Measurements from ENCODE around the gene SIGLEC12.
"Not testable (repeated sequence)": the region's sequence is repeated elsewhere in the genome, so short reads cannot be mapped to it uniquely, and the experiment has no call there.

SIGLEC12 gene

DNA sequence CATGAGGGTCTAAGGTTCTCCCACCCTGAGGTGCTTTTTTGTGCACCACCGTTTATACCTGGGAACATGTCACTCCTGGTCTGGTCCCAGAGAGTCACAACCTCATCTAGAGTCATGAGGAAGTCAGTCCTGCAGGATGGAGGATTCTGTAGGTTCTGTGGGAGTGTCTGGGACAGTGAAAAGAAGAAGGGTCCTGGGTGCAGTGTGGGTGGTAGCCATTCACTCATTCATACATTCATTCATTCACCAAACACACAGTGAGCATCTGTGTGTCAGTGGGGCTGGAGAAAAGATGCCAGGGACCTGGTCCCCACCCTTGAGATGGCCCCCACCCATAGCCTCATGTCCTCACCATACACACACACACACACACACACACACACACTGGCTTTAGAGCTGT lies 32.0 kb downstream of the SIGLEC12 start:
- TF ChIP-seq, protein P1, sequence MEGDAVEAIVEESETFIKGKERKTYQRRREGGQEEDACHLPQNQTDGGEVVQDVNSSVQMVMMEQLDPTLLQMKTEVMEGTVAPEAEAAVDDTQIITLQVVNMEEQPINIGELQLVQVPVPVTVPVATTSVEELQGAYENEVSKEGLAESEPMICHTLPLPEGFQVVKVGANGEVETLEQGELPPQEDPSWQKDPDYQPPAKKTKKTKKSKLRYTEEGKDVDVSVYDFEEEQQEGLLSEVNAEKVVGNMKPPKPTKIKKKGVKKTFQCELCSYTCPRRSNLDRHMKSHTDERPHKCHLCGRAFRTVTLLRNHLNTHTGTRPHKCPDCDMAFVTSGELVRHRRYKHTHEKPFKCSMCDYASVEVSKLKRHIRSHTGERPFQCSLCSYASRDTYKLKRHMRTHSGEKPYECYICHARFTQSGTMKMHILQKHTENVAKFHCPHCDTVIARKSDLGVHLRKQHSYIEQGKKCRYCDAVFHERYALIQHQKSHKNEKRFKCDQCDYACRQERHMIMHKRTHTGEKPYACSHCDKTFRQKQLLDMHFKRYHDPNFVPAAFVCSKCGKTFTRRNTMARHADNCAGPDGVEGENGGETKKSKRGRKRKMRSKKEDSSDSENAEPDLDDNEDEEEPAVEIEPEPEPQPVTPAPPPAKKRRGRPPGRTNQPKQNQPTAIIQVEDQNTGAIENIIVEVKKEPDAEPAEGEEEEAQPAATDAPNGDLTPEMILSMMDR (IDR thresholded peaks at IDR 0.05; ENCODE audit: borderline replicate concordance, control extremely low read depth, extremely low read depth, insufficient read depth, missing control alignments), result no peak
- in situ Hi-C loops (cut with MboI; ENCODE audit: low sequenced_read_pairs, unreplicated experiment), result loop anchor here (5.0 kb wide), 1 partner anchor 188 kb away; no protein-coding TSS in a partner anchor
- no peak for DNase-seq (ENCODE audit: low spot score)

DNA sequence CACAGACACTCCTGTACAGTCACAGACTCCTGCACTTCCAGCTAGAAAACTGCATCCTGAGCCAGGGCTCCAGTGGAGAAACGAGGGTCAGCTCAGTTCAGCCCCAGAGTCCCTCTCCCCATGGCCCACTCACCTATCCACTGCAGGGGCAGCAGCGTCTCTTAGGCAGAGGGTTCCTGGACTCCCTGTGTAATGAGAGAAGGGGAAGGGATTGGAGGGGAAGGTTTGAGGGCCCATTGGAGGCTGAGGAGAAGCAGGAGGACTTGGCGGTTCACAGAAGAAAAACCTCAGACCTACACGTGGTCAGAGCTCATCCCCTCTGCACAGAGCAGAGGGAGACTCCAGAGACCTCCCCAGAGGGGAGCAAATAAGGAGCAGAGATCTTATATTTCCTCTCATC lies 32.4 kb downstream of the SIGLEC12 start:
- in situ Hi-C loops (cut with MboI; ENCODE audit: low sequenced_read_pairs, unreplicated experiment), result no loop called here
- no peak for DNase-seq (ENCODE audit: low spot score)
- TF ChIP-seq, protein P1 (IDR thresholded peaks at IDR 0.05; ENCODE audit: borderline replicate concordance, control extremely low read depth, extremely low read depth, insufficient read depth, missing control alignments), result no peak

DNA sequence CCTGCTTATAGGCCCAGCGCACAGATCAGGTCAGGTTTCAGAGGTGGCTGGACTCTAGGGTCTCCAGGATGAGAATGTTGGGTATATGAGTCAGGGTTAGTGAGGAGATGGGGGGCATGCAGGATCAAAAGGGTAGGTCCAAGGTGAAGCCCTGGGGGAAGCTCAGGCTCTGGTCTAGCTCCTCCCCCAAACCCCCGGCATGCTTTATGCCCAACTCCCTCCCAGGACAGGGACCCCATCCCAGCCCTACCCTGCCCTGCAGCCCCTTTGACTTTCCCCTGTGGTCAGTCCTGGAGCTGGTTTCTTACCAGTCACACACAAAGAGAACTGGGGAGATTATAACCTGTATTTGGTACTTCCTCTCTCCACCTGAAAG lies 33.1 kb downstream of the SIGLEC12 start:
- no peak for DNase-seq (ENCODE audit: low spot score)
- in situ Hi-C loops (cut with MboI; ENCODE audit: low sequenced_read_pairs, unreplicated experiment), result no loop called here
- TF ChIP-seq, protein P1 (IDR thresholded peaks at IDR 0.05; ENCODE audit: borderline replicate concordance, control extremely low read depth, extremely low read depth, insufficient read depth, missing control alignments), result no peak

DNA sequence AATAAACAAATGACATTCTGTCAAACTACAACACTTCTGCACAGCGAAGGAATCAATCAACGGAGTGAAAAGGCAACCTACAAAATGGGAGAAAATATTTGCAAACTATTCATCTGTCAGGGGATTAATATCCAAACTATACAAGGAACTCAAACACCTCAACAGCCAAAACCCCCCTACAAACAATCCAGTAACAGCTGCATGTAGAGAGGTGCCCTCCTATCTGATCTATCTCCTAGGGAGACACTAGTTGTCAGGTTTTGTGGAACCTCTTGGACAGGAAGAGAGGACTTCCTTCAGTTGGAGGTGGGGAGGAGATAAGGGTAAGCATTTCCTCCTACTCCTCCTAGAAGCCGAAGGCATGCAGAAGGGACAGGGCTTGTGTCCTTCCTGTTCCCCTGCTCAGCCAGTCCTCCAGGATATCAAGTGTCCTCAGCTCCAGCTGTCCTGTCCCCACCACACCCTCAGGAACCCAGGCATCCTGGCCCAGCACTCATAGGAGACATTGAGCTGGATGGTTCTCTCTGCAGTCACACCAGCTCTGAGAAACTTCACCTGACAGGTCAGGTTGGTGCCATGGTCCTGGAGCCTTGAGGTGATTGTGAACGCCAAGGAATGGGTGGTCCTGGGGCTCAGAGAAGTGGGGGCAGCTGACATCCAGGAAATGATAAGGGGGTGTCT lies 33.6 kb downstream of the SIGLEC12 start:
- TF ChIP-seq, protein P1 (IDR thresholded peaks at IDR 0.05; ENCODE audit: borderline replicate concordance, control extremely low read depth, extremely low read depth, insufficient read depth, missing control alignments), result no peak
- no peak for DNase-seq (ENCODE audit: low spot score)
- in situ Hi-C loops (cut with MboI; ENCODE audit: low sequenced_read_pairs, unreplicated experiment), result no loop called here

DNA sequence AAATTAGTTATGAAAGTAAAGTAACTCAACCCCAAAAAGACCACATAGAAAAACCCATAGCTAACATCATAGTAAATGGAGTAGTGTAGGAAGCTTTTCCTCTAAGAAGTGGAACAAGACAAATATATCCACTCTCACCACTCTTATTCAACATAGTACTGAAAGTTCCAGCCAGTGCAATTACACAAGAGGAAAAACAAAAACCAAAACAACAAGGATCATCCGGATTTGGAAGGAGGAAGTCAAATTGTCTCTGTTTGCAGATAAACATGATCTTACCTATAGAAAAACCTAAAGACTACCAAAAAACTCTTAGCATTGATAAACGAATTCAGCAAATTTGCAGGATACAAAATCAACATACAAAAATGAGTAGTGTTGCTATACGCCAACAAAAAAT lies 34.9 kb downstream of the SIGLEC12 start:
- DNase-seq (ENCODE audit: low spot score), result no peak
- in situ Hi-C loops (cut with MboI; ENCODE audit: low sequenced_read_pairs, unreplicated experiment), result no loop called here
- TF ChIP-seq, protein P1 (IDR thresholded peaks at IDR 0.05; ENCODE audit: borderline replicate concordance, control extremely low read depth, extremely low read depth, insufficient read depth, missing control alignments), result no peak

DNA sequence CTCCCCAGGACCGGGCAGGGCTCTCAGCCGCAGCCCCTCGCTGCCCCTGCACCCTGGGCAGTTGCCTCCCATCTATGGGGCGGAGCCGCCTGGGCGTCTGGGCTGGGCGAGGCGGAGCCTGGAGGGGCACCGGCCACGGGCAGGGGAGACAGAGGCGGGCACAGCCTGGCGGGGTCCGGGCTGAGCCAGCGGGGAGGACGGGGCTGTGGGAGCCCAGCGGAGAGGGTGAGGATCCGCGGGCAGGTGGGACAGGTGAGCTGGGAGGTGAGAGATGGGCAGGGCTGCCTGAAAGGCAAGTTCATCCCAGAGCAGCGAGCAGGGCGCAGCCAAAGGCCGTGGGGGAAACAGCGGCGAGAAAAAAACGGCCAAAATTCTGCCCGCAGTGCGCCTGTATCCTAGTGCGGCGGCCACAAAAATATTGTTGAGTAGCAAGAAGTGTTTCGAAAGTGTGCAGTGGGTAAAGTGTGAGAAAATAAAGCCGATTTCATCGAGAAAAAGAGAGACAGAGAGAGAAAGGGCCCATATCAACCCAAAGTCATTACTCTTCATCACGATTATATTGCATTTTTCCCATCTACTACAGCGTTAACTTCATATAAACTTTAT lies 37.5 kb downstream of the SIGLEC12 start:
- in situ Hi-C loops (cut with MboI; ENCODE audit: low sequenced_read_pairs, unreplicated experiment); DNase-seq (ENCODE audit: low spot score): not testable (repeated sequence)

DNA sequence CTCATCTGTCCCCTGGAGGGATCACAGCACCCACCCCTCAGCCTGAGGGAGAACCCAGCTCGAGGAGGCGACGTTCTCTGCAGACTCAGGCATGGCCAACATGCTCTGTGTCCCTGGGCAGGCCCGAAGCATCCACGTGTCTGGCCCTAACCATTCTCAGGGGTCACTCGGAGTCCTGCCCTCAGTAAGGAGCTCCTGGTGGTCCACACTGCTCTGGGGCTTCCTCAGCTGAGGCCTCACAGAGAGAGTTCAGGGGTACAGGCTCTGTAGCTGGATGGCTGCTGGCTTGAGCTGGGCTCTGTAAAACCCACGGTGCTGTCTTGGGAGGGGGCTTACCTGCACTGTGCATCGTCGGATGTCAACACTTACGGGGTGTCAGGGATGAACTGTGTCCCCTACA lies 38.9 kb downstream of the SIGLEC12 start:
- no peak for DNase-seq (ENCODE audit: low spot score)
- in situ Hi-C loops (cut with MboI; ENCODE audit: low sequenced_read_pairs, unreplicated experiment), result no loop called here
- TF ChIP-seq, protein P1 (IDR thresholded peaks at IDR 0.05; ENCODE audit: borderline replicate concordance, control extremely low read depth, extremely low read depth, insufficient read depth, missing control alignments), result no peak
